Retinal pigment epithelial cell (primary cell): ENCODE data around the gene NGDN.

Experiments
- DNase-seq: peaks from one replicate; pipeline ENCODE4 v3.0.0-alpha.2; 2010; ENCODE audit warnings: low read depth
- H3K4me3 ChIP-seq: 2 replicates; pipeline ENCODE4 v1.5.1; 2011; ENCODE audit warnings: mild to moderate bottlenecking, low read length, control low read depth, moderate library complexity
- CTCF ChIP-seq: conservative IDR thresholded peaks from 2 replicates; pipeline ENCODE4 v1.5.1; 2011; ENCODE audit warnings: low read depth, low read length, control low read depth, inconsistent platforms

The NGDN gene

DNA sequence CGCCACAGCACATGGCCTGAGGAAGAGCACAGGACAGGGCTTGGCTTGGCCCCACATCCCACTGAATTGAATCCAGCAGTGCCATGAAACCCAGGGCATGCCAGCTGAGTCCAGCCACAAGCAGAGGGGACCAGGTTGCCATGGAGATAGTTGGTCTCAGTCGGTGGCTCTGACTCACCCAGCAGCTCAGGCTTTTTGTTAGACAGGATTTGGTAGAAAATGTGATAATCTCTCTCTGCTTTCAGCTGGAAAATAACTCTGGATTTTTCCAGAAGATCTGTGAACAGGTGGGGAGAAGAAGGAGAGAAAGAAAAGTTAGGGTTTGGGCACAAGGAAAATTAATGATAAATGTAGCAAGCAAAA is 38.8 kb upstream of the NGDN start:
- TF ChIP-seq CTCF: no peak
- peak; percentile 48 for DNase-seq
- H3K4me3 ChIP-seq: no peak overlapping the region

DNA sequence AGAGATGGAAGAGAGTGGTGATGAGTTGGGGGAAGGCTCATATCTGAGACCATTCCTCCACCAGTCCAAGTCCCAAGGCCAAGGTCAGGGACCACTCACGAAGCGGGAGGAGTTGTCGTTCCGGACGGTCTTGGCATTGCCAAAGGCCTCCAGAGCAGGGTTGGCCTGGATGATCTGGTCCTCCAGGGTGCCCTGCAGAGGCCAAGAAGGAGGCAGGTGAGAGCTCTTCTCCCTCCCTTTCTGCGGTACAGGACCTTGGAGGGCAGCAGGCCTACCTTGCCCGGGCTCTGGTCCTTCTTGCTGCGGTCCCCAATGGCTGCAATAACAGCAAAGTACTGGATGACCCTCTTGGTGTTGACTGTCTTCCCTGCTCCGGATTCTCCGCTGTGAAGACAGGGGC is 38.0 kb upstream of the NGDN start:
- TF ChIP-seq CTCF: no peak
- no peak for DNase-seq
- H3K4me3 ChIP-seq: no peak overlapping the region

GRCh38 chr14:23432102-23432925 is 37.2 kb upstream of the NGDN start:
- no peak for DNase-seq
- TF ChIP-seq CTCF: no peak
- no peak overlapping the region for H3K4me3 ChIP-seq

- no peak for DNase-seq
- TF ChIP-seq CTCF: no peak
These were observed 36.6 kb upstream of the NGDN start for GRCh38 chr14:23432946-23433345.

GRCh38 chr14:23433457-23433856 is 36.0 kb upstream of the NGDN start:
- DNase-seq: no peak
- no peak for TF ChIP-seq CTCF

More at GRCh38 chr14:23432946-23433345, 36.6 kb upstream of the NGDN start:
- no peak overlapping the region for H3K4me3 ChIP-seq

GRCh38 chr14:23434488-23435222 is 34.8 kb upstream of the NGDN start:
- H3K4me3 ChIP-seq: no peak overlapping the region
- DNase-seq: no peak
- TF ChIP-seq CTCF: no peak

More at GRCh38 chr14:23433457-23433856, 36.0 kb upstream of the NGDN start:
- no peak overlapping the region for H3K4me3 ChIP-seq
